ENCODE measurements around the gene CCRL2. TPM values are rescaled to one million over a fixed set of nuclear protein-coding genes. Genes with fewer than 3 reads are reported as not detected.

Gene CCRL2
- total and polyA plus RNA-seq, 11 donors: 0.70 to 8.1 (median 1.7) TPM

GRCh38 chr3:46378426-46378942 is 28.6 kb upstream of the CCRL2 start:
- WGBS, 4 donors: 49 to 51% (median 50%) methylated on average over 8 of the region's 8 CpGs
- intact Hi-C loops (cut with DNase I): loop anchor here in 9 of 10 donors (5.0 to 10.0 kb wide), 8 partner anchors 46 to 614 kb away; partner anchors contain the start of gene CXCR6 (in 1 of the 9)
- Histone ChIP-seq H3K4me1 (peaks cover 0 to 42% (median 3%) of the 10 kb centered on the region in 12 donors), H3K9me3 (no peaks in the 10 kb centered on the region), H3K4me3 (no peak overlapping the region), H3K36me3 (no peaks in the 10 kb centered on the region), H3K27me3 (peaks cover 0 to 9% (median 0%) of the 10 kb centered on the region in 9 donors), H3K27ac (no peak overlapping the region)
- DNase-seq: peak; percentile 42 to 79 (median 59)
- peak in 3 of 4 donors; percentile 50 to 78 (median 60) for ATAC-seq
- TF ChIP-seq CTCF (IDR thresholded peaks at IDR 0.05): peak; percentile 30 to 69 (median 54)
- TF ChIP-seq POLR2A (IDR thresholded peaks at IDR 0.05): no peak

DNA sequence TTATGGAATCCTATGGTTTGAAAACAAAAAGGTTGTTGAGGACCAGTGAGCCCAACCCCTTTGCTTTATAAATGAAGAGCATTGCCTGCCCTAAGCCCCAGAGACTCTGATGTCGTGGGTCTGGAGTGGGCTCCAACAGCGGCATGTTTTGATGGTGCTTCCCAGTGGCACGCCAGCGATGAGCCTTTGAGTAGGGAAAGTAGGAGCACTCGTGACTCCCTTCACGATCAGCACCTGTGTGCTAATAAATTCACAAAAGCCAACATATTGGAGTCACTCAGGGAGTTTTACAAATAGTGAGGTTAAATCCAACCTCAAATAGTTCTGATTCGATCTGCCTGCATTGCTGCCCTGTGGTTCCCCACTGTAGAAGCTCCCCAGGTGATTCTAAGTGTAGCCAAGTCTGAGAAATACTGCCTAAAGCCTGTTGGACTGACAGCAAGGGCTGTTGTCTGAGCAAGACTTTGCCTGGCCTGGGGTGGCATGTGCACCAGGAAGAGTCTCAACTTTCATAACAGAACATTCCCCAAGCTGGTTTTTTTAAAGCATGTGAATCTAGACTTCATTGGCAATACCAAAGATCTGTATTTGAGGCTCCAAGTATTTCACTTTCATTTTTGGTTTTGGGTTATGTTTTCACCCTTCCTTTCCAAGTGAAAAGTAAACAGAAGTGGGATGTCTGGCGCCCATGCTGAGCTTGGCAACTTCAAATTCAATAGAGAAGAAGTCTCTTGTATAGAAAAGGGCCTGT is 26.4 kb upstream of the CCRL2 start:
- WGBS, 4 donors: 80 to 90% (median 83%) methylated on average over 8 of the region's 8 CpGs
- Histone ChIP-seq H3K27ac (peak overlapping the region in 1 of 12 donors; percentile 85), H3K4me3 (no peak overlapping the region), H3K27me3 (no peaks in the 10 kb centered on the region), H3K4me1 (peaks cover 0 to 38% (median 3%) of the 10 kb centered on the region in 12 donors), H3K9me3 (no peaks in the 10 kb centered on the region), H3K36me3 (no peaks in the 10 kb centered on the region)
- ATAC-seq (peak in 1 of 4 donors; percentile 34), DNase-seq (no peak)
- intact Hi-C loops (cut with DNase I): no loop called here
- TF ChIP-seq POLR2A (IDR thresholded peaks at IDR 0.05) (no peak), CTCF (IDR thresholded peaks at IDR 0.05) (no peak)

GRCh38 chr3:46381625-46382024 is 25.4 kb upstream of the CCRL2 start:
- H3K27ac ChIP-seq: peak overlapping the region in 1 of 12 donors; percentile 85
- intact Hi-C loops (cut with DNase I): no loop called here
- 57 to 63% (median 58%) methylated on average over 3 of the region's 3 CpGs for WGBS, 4 donors
- no peaks in the 10 kb centered on the region for H3K36me3 ChIP-seq
- H3K4me1 ChIP-seq: peaks cover 0 to 42% (median 3%) of the 10 kb centered on the region in 12 donors
- ATAC-seq (no peak), DNase-seq (no peak)
- no peak overlapping the region for H3K4me3 ChIP-seq
- TF ChIP-seq POLR2A (IDR thresholded peaks at IDR 0.05) (no peak), CTCF (IDR thresholded peaks at IDR 0.05) (no peak)
- H3K27me3 ChIP-seq: no peaks in the 10 kb centered on the region
- no peaks in the 10 kb centered on the region for H3K9me3 ChIP-seq

DNA sequence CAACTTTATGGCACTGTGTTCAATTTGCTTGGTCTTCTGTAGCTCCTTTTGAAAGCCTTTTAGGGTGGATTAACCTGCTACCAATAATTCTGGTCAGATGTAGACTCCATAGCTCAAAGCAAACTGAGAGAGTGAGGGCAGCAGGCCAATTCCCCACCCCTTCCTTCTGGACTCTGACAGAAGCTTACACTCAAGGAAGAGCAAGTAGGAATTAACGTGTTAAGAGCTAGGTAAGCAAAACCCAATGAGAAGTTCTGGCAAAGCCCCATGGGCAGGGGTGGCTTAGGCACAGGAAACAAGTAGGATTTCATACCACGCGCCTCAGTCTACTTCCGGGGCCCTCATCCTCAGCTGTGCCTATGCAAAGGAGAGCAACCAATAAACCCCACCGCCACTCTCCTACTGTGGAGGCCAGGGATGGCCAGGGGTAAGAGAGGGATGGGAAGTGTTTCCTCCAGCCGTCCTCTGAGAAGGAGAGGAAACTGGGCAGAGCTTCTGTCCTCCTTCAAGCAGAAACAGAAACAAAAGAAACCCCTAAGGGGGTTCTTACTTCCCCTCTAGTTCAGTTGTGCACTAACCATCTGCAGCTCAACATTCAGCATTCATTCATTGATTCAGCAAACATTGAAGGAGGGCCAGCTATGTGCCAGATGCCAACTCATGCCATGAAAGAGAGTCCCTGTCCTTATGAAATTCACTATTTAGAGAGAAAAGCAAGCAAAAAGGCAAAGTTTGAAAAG is 23.7 kb upstream of the CCRL2 start:
- no peak overlapping the region for H3K4me3 ChIP-seq
- no peaks in the 10 kb centered on the region for H3K36me3 ChIP-seq
- ATAC-seq: peak in 1 of 4 donors; percentile 34
- H3K4me1 ChIP-seq: peaks cover 0 to 47% (median 3%) of the 10 kb centered on the region in 12 donors
- no peaks in the 10 kb centered on the region for H3K27me3 ChIP-seq
- 51 to 56% (median 54%) methylated on average over 6 of the region's 6 CpGs for WGBS, 4 donors
- intact Hi-C loops (cut with DNase I): no loop called here
- no peak for DNase-seq
- H3K27ac ChIP-seq: peak overlapping the region in 1 of 12 donors; percentile 59
- no peaks in the 10 kb centered on the region for H3K9me3 ChIP-seq
- TF ChIP-seq POLR2A (IDR thresholded peaks at IDR 0.05) (no peak), CTCF (IDR thresholded peaks at IDR 0.05) (no peak)

Data from heart left ventricle (tissue), 16 donors.